GM23248 (cell line): ENCODE data around the gene RBFOX1.

Experiments
- EZH2 ChIP-seq: fragments of 200-600 bp; sonication (generic); IDR thresholded peaks from 2 replicates; pipeline ENCODE4 v1.6.1; 2018; ENCODE audit warnings: antibody characterized with exemption, mild to moderate bottlenecking; ENCODE audit not compliant: insufficient read depth, poor library complexity, severe bottlenecking
- EZH2phosphoT487 ChIP-seq: fragments of 200-600 bp; sonication (generic); IDR thresholded peaks from 2 replicates; pipeline ENCODE4 v1.6.1; 2018; ENCODE audit warnings: antibody characterized with exemption, moderate library complexity, mild to moderate bottlenecking, low read depth; ENCODE audit not compliant: insufficient read depth

DNA sequence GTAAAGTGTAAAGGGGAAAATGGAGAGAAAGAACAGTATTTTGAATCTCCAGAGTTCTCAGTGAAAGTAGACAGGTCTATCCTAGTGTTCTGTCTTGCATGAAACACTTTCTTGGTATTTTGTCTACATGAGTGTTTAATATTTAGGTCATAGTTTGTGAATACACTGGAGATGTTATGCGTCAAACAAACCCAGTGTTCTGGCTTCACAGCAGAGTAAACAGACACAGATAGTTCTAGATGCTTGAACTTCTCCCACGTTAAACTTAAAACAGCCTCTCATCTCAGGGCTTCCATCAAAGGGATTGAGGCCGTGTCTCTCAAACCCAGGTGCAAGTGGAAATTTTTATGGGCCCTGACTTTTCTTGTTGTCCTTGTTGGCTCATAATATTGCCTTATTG, 48.3 kb downstream of the RBFOX1 start:
- TF ChIP-seq EZH2phosphoT487 (no peak), EZH2 (no peak)
